Glutamatergic neuron (in vitro differentiated cells): ENCODE measurements around the gene UST. TPM values are rescaled to one million over a fixed set of nuclear protein-coding genes. Genes with fewer than 3 reads are reported as not detected.

Source experiments
- DNase-seq: peaks from one replicate; pipeline ENCODE4 v3.0.0; 2022
- H3K27ac Mint-ChIP-seq: one replicate; pipeline ENCODE4 v1.8.0; 2020; ENCODE audit warnings: mild to moderate bottlenecking, mixed read lengths, inconsistent platforms; ENCODE audit not compliant: unreplicated experiment
- H3K27me3 Mint-ChIP-seq: one replicate; pipeline ENCODE4 v1.8.0; 2020; ENCODE audit warnings: mild to moderate bottlenecking, moderate library complexity, mixed read lengths, inconsistent platforms; ENCODE audit not compliant: unreplicated experiment
- H3K36me3 Mint-ChIP-seq: one replicate; pipeline ENCODE4 v1.8.0; 2020; ENCODE audit warnings: mild to moderate bottlenecking, mixed read lengths, inconsistent platforms; ENCODE audit not compliant: unreplicated experiment
- H3K4me1 Mint-ChIP-seq: one replicate; pipeline ENCODE4 v1.8.0; 2020; ENCODE audit warnings: mild to moderate bottlenecking, low read depth, mixed read lengths, inconsistent platforms; ENCODE audit not compliant: unreplicated experiment
- H3K4me3 Mint-ChIP-seq: one replicate; pipeline ENCODE4 v1.8.0; 2020; ENCODE audit warnings: mild to moderate bottlenecking, mixed read lengths, inconsistent platforms; ENCODE audit not compliant: unreplicated experiment
- H3K9me3 Mint-ChIP-seq: one replicate; pipeline ENCODE4 v1.8.0; 2020; ENCODE audit warnings: mild to moderate bottlenecking, moderate library complexity, mixed read lengths, inconsistent platforms; ENCODE audit not compliant: unreplicated experiment
- CTCF ChIP-seq: fragments of 200-600 bp; sonication (generic); IDR thresholded peaks from one replicate; pipeline ENCODE4 v1.5.0; 2021; ENCODE audit not compliant: partially characterized antibody, unreplicated experiment
- total RNA-seq: library from RNA; stranded (reverse); fragmentation: NEBNext Ultra II Directional; extraction: Animal tissue kit (Norgen Biotek cat#: 25700); gene quantifications from one replicate; pipeline ENCODE4 v1.2.1, GENCODE V29; 2021; ENCODE audit not compliant: unreplicated experiment

Gene UST
- total RNA-seq, 1 donor from 2014 or later, result 11.2 TPM

DNA sequence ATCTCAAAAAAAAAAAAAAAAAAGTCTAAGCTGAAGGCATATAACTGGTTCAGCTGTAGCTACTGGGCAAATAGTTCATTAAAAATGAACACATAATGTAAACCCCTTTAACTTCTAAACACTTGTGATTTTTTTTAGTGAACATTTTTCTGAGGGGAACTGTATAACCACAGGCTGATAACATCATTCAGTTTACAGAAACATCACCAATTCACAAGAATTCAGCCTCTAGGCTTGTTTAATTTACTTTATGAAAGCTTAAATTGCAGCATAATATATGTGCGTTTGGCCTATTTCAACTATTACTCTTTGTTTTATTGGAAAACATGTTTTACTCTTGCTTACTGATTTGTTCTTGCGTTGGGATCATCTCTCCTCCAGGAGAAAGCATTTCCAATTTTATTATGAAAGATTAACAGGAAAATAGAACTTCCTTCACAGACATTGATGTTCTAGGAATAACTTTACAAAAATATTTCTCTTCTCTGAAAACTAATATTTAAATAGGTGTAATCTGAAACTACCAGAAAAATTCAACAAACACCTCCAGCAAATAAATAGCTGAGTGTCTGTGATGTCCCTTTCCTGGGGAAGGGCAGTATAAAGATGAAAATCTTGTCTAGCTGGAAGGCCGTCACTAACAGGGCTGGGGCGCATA, 284.5 kb downstream of the UST start:
- TF ChIP-seq CTCF, result no peak
- DNase-seq, result no peak
- H3K27me3 Mint-ChIP-seq, result peaks cover 5% of the 10 kb centered on the region
- H3K9me3 Mint-ChIP-seq, result peaks cover 2% of the 10 kb centered on the region
- H3K4me3 Mint-ChIP-seq, result peak overlapping the region; percentile 24
- peaks cover 44% of the 10 kb centered on the region for H3K4me1 Mint-ChIP-seq
- no peak overlapping the region for H3K27ac Mint-ChIP-seq
- no peaks in the 10 kb centered on the region for H3K36me3 Mint-ChIP-seq

DNA sequence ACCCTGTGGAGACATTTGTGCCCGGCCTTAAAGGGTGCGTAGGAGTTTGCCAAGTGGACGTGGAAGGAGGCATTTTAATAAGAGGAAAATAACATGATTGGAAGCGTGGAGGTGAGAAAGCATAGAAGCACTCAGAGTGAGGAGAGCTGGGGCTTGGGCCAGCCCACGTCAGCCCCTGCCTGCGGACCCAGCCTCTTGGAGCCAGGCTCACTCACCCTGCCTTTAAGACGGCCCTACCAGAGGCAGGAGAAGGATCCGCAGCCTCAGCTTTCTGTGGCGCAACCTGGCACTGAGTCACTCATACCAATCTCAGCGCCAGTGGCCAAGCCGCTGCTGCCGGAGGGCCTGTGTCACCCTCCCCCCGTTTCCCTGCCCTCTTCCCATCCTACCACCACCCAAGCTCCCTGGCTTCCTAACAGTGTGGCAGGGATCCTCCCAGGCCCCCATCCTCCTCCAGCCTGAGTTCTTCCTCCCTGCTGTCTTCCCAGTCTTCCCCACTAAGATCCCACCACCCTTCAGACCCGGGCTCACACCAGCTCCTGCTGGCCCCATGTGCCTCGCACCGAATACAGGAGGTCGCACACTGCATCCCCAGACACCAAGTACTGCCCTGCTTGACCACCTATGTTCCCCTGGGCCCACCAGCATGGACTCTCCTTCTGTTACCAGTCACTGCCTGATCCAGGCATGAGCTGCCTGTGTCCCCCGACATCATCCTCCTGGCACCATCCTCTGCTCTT, 285.2 kb downstream of the UST start:
- no peak for DNase-seq
- peak overlapping the region; percentile 24 for H3K4me3 Mint-ChIP-seq
- no peaks in the 10 kb centered on the region for H3K36me3 Mint-ChIP-seq
- H3K27ac Mint-ChIP-seq, result peak overlapping the region; percentile 67
- H3K27me3 Mint-ChIP-seq, result peaks cover 7% of the 10 kb centered on the region
- peaks cover 8% of the 10 kb centered on the region for H3K9me3 Mint-ChIP-seq
- H3K4me1 Mint-ChIP-seq, result peaks cover 51% of the 10 kb centered on the region
- TF ChIP-seq CTCF, result no peak

DNA sequence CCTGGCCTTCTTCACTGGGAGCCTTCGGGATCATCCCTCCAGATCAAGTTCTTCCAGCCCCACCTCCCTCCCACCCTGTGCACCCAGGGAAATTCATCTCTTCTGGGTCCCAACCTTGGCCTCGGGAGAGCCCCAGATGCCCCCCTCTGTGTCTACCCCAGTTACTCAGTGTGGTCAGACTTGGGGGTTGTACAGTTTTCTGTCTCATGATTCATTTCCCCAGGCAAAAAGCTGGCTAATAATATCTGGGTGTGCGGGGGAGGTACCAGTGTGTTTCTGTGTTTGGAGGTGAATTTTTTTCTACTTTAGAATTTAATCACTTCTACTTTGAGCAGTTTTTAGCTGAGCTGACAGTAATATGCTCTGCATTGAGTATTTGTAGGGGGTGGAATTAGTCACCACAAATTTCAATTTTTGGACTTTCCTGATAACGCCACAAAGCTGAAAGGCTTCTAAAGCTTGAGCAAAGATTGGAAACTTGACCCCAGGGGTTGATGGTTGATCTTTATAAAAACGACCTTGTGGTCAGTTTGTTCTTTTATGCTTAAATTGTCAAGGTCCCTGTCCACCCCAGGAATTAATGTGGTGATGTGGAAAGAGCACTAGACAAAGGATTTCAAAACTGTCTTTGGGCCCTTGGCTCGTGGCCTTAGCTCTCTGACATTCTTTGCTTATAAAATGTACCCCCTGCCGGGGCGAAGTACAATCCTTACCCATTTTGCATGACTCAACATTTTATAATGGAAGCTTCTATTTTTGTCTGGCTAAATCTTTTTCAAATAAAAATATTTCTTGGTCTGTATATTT, 286.0 kb downstream of the UST start:
- peak overlapping the region; percentile 67 for H3K27ac Mint-ChIP-seq
- TF ChIP-seq CTCF, result no peak
- H3K9me3 Mint-ChIP-seq, result peaks cover 8% of the 10 kb centered on the region
- no peaks in the 10 kb centered on the region for H3K36me3 Mint-ChIP-seq
- DNase-seq, result no peak
- H3K4me1 Mint-ChIP-seq, result peaks cover 57% of the 10 kb centered on the region
- peak overlapping the region; percentile 26 for H3K4me3 Mint-ChIP-seq
- peaks cover 8% of the 10 kb centered on the region for H3K27me3 Mint-ChIP-seq

DNA sequence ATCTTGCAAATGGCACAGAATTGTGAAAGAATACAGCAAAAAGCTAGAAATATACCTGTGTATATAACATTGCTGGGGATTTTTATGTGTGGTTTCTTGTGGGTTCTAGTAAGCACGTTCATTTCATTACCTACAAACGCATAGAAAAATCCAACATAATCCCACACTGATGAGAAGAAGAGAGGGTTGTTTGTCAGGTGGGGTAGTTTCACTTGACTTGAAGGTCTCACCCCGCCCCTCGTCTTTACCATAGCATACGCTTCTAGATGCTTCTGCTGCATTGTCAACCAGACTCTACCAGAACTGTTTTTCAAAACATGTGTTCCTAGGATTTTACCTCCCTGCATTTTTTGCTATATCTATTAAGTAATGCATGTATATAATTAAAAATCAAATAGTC, 286.6 kb downstream of the UST start:
- no peak for DNase-seq
- H3K27ac Mint-ChIP-seq, result no peak overlapping the region
- peaks cover 8% of the 10 kb centered on the region for H3K9me3 Mint-ChIP-seq
- H3K4me3 Mint-ChIP-seq, result no peak overlapping the region
- peaks cover 8% of the 10 kb centered on the region for H3K27me3 Mint-ChIP-seq
- H3K36me3 Mint-ChIP-seq, result no peaks in the 10 kb centered on the region
- peaks cover 62% of the 10 kb centered on the region for H3K4me1 Mint-ChIP-seq
- TF ChIP-seq CTCF, result no peak
